ENCODE results near the gene EIF1AD.
"Not testable (repeated sequence)": the region's sequence is repeated elsewhere in the genome, so short reads cannot be mapped to it uniquely, and the experiment has no call there.

EIF1AD gene

GRCh38 chr11:65965986-65966762 is 35.8 kb downstream of the EIF1AD start:
- DNase-seq = no peak

- no peak for DNase-seq
Measured at GRCh38 chr11:65964906-65965305, 37.1 kb downstream of the EIF1AD start.

GRCh38 chr11:65962141-65962564 is 39.8 kb downstream of the EIF1AD start:
- no peak for DNase-seq

- peak; percentile 98 for DNase-seq
Measured at GRCh38 chr11:65961267-65962140, 40.5 kb downstream of the EIF1AD start, which contains the start of gene SART1. TSS of gene SART1 (plus strand) at chr11:65961734. CDS start at chr11:65961781, 47 bp downstream.

GRCh38 chr11:65960824-65961266 is 41.1 kb downstream of the EIF1AD start:
- DNase-seq = no peak

GRCh38 chr11:65958774-65959420 is 43.1 kb downstream of the EIF1AD start:
- no peak for DNase-seq

GRCh38 chr11:65958291-65958690 is 43.7 kb downstream of the EIF1AD start:
- no peak for DNase-seq

- no peak for DNase-seq
Measured at GRCh38 chr11:65954771-65955170, 47.2 kb downstream of the EIF1AD start.

GRCh38 chr11:65953471-65953870 is 48.5 kb downstream of the EIF1AD start:
- DNase-seq = no peak

GRCh38 chr11:65952052-65952521 is 49.9 kb downstream of the EIF1AD start:
- DNase-seq = no peak

- DNase-seq = not testable (repeated sequence)
Measured at GRCh38 chr11:65951641-65952040, 50.3 kb downstream of the EIF1AD start.

- DNase-seq = not testable (repeated sequence)
Measured at GRCh38 chr11:65950711-65951110, 51.2 kb downstream of the EIF1AD start.

GRCh38 chr11:65947603-65948125 is 54.3 kb downstream of the EIF1AD start:
- no peak for DNase-seq

- no peak for DNase-seq
Measured at GRCh38 chr11:65947133-65947532, 54.8 kb downstream of the EIF1AD start.

GRCh38 chr11:65946655-65947054 is 55.3 kb downstream of the EIF1AD start:
- no peak for DNase-seq

Measured in activated effector memory CD4-positive, alpha-beta T cell treated with anti-CD3 and anti-CD28 coated beads, Interleukin-2, amount 50 U/mL, for 16 hours (primary cell).